Activated naive CD4-positive, alpha-beta T cell treated with Interleukin-2 at 50 U/mL for 16 hours (primary cell): ENCODE results near the gene CHADL.
"Not testable (repeated sequence)": the region's sequence is repeated elsewhere in the genome, so short reads cannot be mapped to it uniquely, and the experiment has no call there.

Source experiments
- DNase-seq: peaks from one replicate; pipeline ENCODE4 v3.0.0-alpha.2; 2020

CHADL gene

GRCh38 chr22:41181349-41182241 is 59.1 kb downstream of the CHADL start:
- no peak for DNase-seq

GRCh38 chr22:41180926-41181325 is 59.8 kb downstream of the CHADL start:
- DNase-seq = no peak

- not testable (repeated sequence) for DNase-seq
Measured at GRCh38 chr22:41180362-41180761, 60.4 kb downstream of the CHADL start.
